IMR-90 (cell line): Measurements from ENCODE around the gene OR51B4.

Experiments
- CTCF ChIP-seq: conservative IDR thresholded peaks from 2 replicates; pipeline ENCODE4 v1.5.1; 2012; ENCODE audit warnings: mild to moderate bottlenecking, low read depth, low read length, improper control_type of control experiment
- ELK1 ChIP-seq: fragments of 150-350 bp; IDR thresholded peaks from 2 replicates; pipeline ENCODE4 v1.6.1; 2016; ENCODE audit warnings: low read depth, mild to moderate bottlenecking, low read length, moderate library complexity, borderline replicate concordance
- MAZ ChIP-seq: IDR thresholded peaks from 2 replicates; pipeline ENCODE4 v1.6.1; 2012; ENCODE audit warnings: low read depth, mild to moderate bottlenecking, low read length, improper control_type of control experiment, moderate library complexity, borderline replicate concordance
- POLR2A ChIP-seq: IDR thresholded peaks from 2 replicates; pipeline ENCODE4 v1.6.1; 2012; ENCODE audit warnings: mild to moderate bottlenecking, low read depth, low read length
- SMC3 ChIP-seq: fragments of 150-350 bp; IDR thresholded peaks from 2 replicates; pipeline ENCODE4 v1.6.1; 2016; ENCODE audit warnings: low read depth, mild to moderate bottlenecking, antibody characterized with exemption, low read length, moderate library complexity
- USF2 ChIP-seq: fragments of 150-350 bp; IDR thresholded peaks from 2 replicates; pipeline ENCODE4 v1.6.1; 2017; ENCODE audit warnings: mild to moderate bottlenecking, antibody characterized with exemption, low read length, low read depth

- TF ChIP-seq CTCF, result no peak
- TF ChIP-seq POLR2A, result no peak
- TF ChIP-seq MAZ, result no peak
- no peak for TF ChIP-seq USF2
- TF ChIP-seq ELK1, result no peak
- no peak for TF ChIP-seq SMC3
Observed at GRCh38 chr11:5286901-5287300, 14.8 kb downstream of the OR51B4 start.
